NB4 (cell line): ENCODE measurements around the gene NPDC1.

ENCODE experiments used
- CTCF ChIP-seq: IDR thresholded peaks from one replicate; pipeline ENCODE4 v1.5.1; 2012; ENCODE audit warnings: low read depth, low read length
- MAX ChIP-seq: IDR thresholded peaks from 2 replicates; pipeline ENCODE4 v1.6.1; 2011; ENCODE audit warnings: low read depth, low read length
- MYC ChIP-seq: IDR thresholded peaks from 2 replicates; pipeline ENCODE4 v1.6.1; 2011; ENCODE audit warnings: low read depth, low read length
- POLR2A ChIP-seq: IDR thresholded peaks from 2 replicates; pipeline ENCODE4 v1.6.1; 2011; ENCODE audit warnings: mild to moderate bottlenecking; ENCODE audit not compliant: insufficient read length; ENCODE audit errors: extremely low read depth

- no peak for TF ChIP-seq POLR2A
- no peak for TF ChIP-seq CTCF
- TF ChIP-seq MYC = no peak
- TF ChIP-seq MAX = no peak
These were observed 43.4 kb upstream of the NPDC1 start for GRCh38 chr9:137089232-137089947.
